BJ (cell line): ENCODE data around the gene S100A2. TPM values are rescaled to one million over a fixed set of nuclear protein-coding genes. Genes with fewer than 3 reads are reported as not detected.

ENCODE experiments used
- CTCF ChIA-PET: fragments of 350-600 bp; formaldehyde crosslinking; extraction: SDS; loops from one replicate; lab custom pipeline; 2021; ENCODE audit warnings: antibody characterized with exemption, inconsistent platforms; lab: Yijun Ruan, JAX
- POLR2A ChIA-PET: fragments of 300-600 bp; sonication (Branson Sonifier 250); formaldehyde crosslinking; extraction: SDS; loops from one replicate; lab custom pipeline; 2021; ENCODE audit warnings: antibody characterized with exemption; lab: Charles Lee
- DNase-seq: peaks from one replicate; pipeline ENCODE4 v3.0.0-alpha.2; 2011; ENCODE audit warnings: low read depth
- H3K27me3 ChIP-seq: 2 replicates; pipeline ENCODE4 v1.6.0; 2011; ENCODE audit warnings: low read length; ENCODE audit not compliant: control insufficient read depth, insufficient read depth
- H3K36me3 ChIP-seq: 2 replicates; pipeline ENCODE4 v1.5.1; 2011; ENCODE audit warnings: low read length; ENCODE audit not compliant: control insufficient read depth, insufficient read depth
- H3K4me3 ChIP-seq: 2 replicates; pipeline ENCODE4 v1.5.1; 2011; ENCODE audit warnings: low read depth, mild to moderate bottlenecking, control low read depth, low read length
- CTCF ChIP-seq: IDR thresholded peaks from 2 replicates; pipeline ENCODE4 v1.5.1; 2011; ENCODE audit warnings: low read depth, mild to moderate bottlenecking, control low read depth, inconsistent platforms, low read length, moderate library complexity; ENCODE audit not compliant: insufficient read depth
- polyA plus RNA-seq: library from polyadenylated mRNA; depleted of rRNA; stranded (reverse); fragments of >200 nt; gene quantifications from 2 replicates; pipeline ENCODE4 v1.2.3, GENCODE V29; 2011

The S100A2 gene
- polyA plus RNA-seq, 1 experiment = 2.7 TPM

- ChIA-PET POLR2A (no interaction called here), CTCF (interaction anchor here (0.9 to 1.2 kb wide), 2 partner anchors 10 to 13 kb away, joined by 3 read pairs; no protein-coding TSS in a partner anchor)
- no peak for DNase-seq
- H3K27me3 ChIP-seq = no peaks in the 10 kb centered on the region
- no peak overlapping the region for H3K4me3 ChIP-seq
- no peak for TF ChIP-seq CTCF
- no peaks in the 10 kb centered on the region for H3K36me3 ChIP-seq
Observed at GRCh38 chr1:153557877-153558276, 7.8 kb downstream of the S100A2 start.

- Histone ChIP-seq H3K36me3 (no peaks in the 10 kb centered on the region), H3K27me3 (no peaks in the 10 kb centered on the region), H3K4me3 (no peak overlapping the region)
- POLR2A ChIA-PET = interaction anchor here (1.3 kb wide), 1 partner anchor 10 kb away, joined by 3 read pairs; no protein-coding TSS in a partner anchor
- no peak for DNase-seq
- TF ChIP-seq CTCF = no peak
- CTCF ChIA-PET = interaction anchor here (1.5 kb wide), 1 partner anchor 10 kb away, joined by 6 read pairs; no protein-coding TSS in a partner anchor
Observed at GRCh38 chr1:153556348-153556747, 9.3 kb downstream of the S100A2 start.

- POLR2A ChIA-PET = interaction anchor here (0.7 to 1.1 kb wide), 2 partner anchors 12 to 70 kb away, joined by 3 to 5 read pairs; no protein-coding TSS in a partner anchor
- Histone ChIP-seq H3K4me3 (no peak overlapping the region), H3K36me3 (no peaks in the 10 kb centered on the region), H3K27me3 (no peaks in the 10 kb centered on the region)
- TF ChIP-seq CTCF = no peak
- no peak for DNase-seq
- CTCF ChIA-PET = interaction anchor here (0.7 to 2.8 kb wide), 10 partner anchors 8 to 1419 kb away, joined by 3 to 14 read pairs (median 4); partner anchors contain the start of genes S100A13, S100A2 and S100A5
Observed at GRCh38 chr1:153553830-153554541, 11.7 kb downstream of the S100A2 start.

GRCh38 chr1:153553096-153553495 is 12.5 kb downstream of the S100A2 start:
- Histone ChIP-seq H3K36me3 (no peaks in the 10 kb centered on the region), H3K27me3 (no peaks in the 10 kb centered on the region), H3K4me3 (no peak overlapping the region)
- CTCF ChIA-PET = interaction anchor here (1.0 to 2.8 kb wide), 4 partner anchors 9 to 74 kb away, joined by 3 to 14 read pairs (median 4); partner anchors contain the start of genes S100A13, S100A2 and S100A5
- no peak for DNase-seq
- POLR2A ChIA-PET = no interaction called here
- no peak for TF ChIP-seq CTCF

- no peak for TF ChIP-seq CTCF
- no peak for DNase-seq
- CTCF ChIA-PET = interaction anchor here (1.2 to 5.2 kb wide), 4 partner anchors 12 to 18 kb away, joined by 3 to 39 read pairs (median 10); partner anchors contain the start of genes S100A5 and S100A6
- Histone ChIP-seq H3K27me3 (no peaks in the 10 kb centered on the region), H3K36me3 (no peaks in the 10 kb centered on the region), H3K4me3 (no peak overlapping the region)
- POLR2A ChIA-PET = no interaction called here
Observed at GRCh38 chr1:153552335-153552734, 13.3 kb downstream of the S100A2 start.
